GM12873 (cell line): ENCODE measurements around the gene ATP6V0A4.

Experiments
- CTCF ChIP-seq: IDR thresholded peaks from 2 replicates; pipeline ENCODE4 v1.5.1; 2012; ENCODE audit warnings: low read depth, mild to moderate bottlenecking, moderate library complexity, low read length, control low read depth; ENCODE audit not compliant: insufficient read depth; ENCODE audit errors: missing control alignments

The ATP6V0A4 gene

DNA sequence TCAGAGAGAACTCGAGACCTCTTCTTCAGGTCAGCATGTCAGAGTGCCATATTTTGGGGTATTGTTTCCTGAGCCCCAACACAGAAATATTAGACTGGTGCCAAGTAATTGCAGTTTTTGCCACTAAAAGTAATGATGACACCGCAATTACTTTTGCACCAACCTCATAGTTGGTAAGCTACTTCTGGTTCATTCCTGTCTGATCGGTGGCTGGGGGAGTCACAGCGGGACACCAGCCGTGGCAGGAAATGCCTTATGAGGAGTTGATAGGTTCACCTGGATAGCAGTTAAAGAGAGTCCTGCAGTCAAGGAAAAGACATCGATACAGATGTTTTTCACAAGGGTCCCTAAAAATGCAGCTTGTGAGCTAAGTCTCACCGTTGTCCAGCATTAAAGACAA lies 23.9 kb upstream of the ATP6V0A4 start:
- TF ChIP-seq CTCF, result no peak

DNA sequence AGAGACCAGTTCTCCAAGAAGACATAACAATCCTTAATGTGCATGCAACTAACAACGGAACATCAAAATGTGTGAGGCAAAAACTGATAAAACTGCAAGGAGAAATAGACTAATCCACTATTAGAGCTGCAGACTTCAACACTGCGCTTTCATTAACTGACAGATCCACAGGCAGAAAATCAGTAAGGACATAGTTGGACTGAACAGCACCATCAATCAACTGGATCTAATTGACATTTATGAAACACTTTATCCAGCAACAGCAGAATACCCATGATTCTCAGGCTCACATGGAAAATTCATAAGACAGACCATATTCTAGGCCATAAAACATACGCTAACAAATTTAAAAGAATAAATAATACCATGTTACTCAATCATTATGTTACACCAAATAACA lies 21.6 kb upstream of the ATP6V0A4 start:
- TF ChIP-seq CTCF, result no peak

GRCh38 chr7:138816650-138817049 lies 18.7 kb upstream of the ATP6V0A4 start:
- no peak for TF ChIP-seq CTCF

GRCh38 chr7:138814816-138815332 lies 16.9 kb upstream of the ATP6V0A4 start:
- TF ChIP-seq CTCF, result no peak

DNA sequence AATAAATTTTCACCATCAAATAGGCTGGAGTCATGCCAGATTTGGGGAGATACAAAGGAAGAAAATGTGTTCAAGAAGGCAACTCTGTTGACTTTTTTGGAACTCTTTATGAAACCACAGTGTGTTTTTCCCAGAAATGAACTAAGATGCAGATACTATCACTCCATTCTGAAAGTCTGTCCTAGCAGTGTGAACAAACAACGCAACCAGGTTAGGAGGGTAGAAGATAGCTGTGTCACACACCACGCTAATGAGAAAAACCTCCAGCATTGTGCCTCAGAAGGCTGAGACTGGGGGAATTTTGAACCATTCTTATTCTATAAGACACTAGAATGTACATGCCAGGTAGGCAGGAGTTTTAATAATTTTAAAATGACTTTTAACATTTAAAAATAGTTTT lies 15.9 kb upstream of the ATP6V0A4 start:
- TF ChIP-seq CTCF, result no peak

DNA sequence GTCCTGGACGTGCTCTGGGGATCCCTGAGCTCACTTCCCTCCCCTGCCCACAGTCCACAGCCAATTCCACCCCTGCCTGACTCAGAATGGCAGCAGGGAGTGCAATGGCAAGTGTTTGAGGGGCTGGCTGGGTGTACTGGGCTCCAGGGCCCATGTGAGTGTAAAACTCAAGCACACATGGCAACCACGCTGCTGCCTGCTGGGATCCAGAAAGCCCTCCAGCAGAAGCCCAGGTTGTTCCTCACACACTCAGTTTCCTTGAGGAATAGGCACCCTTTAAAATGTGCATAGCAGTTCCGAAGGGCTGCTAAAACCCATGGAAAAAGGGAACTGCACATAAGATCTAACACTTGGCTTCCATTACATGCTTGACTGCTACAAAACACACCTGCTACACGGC lies 11.3 kb upstream of the ATP6V0A4 start:
- TF ChIP-seq CTCF, result no peak

- TF ChIP-seq CTCF, result no peak
These were observed 6.6 kb upstream of the ATP6V0A4 start for GRCh38 chr7:138804618-138805017.

- no peak for TF ChIP-seq CTCF
These were observed 4.7 kb upstream of the ATP6V0A4 start for GRCh38 chr7:138802706-138803105.
